HS-27A (cell line): Measurements from ENCODE around the gene EEF2.

Experiments used
- DNase-seq: peaks from one replicate; pipeline ENCODE4 v3.0.0-alpha.2; 2012; ENCODE audit warnings: low read depth, missing footprints

Gene EEF2

DNA sequence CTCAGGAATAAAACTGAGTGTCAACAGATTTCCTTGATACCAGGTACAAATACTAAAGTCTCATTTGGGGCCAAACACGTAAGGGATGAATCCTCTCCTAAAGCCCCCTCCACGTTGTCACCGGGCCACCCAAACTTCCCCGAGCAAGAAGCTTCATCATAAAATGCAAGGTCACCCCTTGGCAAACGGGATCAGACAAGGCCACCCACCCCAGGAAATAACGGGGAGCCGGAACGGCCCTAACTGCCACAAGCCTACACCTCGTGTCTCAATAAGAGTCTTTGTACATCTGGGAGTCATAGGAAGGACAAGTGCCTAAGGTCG lies 717 bp downstream of the EEF2 start:
- DNase-seq: no peak

DNA sequence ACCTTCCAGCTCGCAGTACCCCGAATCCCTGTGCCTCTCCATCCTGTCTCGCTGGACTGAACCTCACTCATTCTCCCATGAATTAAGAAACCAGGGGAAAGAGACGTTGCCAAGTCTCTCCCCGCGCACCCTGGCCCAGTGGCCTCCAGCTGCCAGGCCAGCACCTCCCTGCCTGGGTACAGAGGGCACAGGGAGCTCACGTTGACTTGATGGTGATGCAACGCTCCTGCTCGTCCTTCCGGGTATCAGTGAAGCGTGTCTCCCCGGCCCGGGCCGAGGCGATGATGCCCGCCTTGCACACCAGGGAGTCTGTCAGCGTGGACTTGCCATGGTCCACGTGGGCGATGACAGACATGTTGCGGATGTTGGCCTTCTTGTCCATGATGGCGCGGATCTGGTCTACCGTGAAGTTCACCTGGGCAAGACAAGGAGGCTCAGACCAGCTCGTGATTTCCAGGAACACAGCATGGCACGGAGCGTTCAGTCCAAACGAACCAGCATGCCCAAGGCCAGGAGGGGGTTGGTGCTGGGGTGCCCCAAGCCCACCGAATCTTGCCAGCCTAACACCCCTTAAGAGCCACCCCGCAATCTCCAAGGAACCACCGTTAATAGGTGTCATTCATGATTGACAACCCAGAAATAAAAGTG lies 1.2 kb downstream of the EEF2 start:
- no peak for DNase-seq

DNA sequence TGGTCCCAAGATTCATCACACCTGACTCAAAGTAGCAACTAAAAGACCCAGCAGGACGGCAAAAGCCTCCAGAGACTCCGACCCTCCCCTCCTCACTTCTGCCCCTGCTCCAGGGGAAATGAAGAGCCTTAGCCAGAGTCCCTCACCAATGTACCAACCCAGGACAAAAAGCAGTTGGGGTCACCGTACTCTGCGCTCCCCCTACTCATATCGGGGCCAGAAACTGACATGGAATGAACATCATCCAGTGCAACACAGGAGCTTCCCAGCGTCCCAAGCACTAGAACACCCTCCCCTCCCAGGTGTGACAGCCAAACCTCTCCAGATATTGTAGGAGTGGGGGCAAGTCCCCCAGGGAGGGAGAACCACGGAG lies 1.7 kb downstream of the EEF2 start:
- no peak for DNase-seq

DNA sequence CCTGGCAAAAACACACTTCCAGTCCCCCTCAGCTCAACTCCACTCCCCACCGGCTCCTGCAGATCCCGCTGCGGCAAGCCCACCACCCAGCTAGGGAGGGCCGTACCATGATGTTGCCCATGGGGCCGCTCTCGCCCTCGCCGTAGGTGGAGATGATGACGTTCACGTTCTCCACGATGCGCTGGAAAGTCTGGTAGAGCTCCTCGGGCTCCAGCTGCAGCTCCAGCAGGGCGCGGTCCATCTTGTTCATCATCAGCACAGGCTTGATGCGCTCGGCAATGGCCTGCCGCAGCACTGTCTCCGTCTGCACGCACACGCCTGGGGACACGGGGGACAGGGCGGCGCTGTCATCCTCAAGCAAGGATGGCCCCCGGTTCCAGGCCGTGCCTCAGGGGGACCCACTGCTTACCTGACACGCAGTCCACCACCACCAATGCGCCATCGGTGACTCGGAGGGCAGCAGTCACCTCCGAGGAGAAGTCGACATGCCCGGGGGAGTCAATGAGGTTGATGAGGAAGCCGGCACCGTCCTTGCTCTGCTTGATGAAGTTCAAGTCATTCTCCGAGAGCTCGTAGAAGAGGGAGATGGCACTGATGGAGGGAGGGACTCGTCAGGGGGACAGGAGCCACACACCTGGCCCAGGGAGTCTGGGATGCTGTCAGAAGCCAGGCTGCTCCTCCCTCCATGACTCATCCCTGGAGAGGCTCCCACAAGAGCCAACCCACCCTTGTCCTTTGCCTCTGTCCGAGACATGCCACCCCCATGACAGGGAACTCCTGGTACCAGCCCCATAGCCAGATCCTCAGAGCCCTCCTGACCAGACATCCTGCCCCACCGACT lies 2.3 kb downstream of the EEF2 start:
- DNase-seq: no peak

DNA sequence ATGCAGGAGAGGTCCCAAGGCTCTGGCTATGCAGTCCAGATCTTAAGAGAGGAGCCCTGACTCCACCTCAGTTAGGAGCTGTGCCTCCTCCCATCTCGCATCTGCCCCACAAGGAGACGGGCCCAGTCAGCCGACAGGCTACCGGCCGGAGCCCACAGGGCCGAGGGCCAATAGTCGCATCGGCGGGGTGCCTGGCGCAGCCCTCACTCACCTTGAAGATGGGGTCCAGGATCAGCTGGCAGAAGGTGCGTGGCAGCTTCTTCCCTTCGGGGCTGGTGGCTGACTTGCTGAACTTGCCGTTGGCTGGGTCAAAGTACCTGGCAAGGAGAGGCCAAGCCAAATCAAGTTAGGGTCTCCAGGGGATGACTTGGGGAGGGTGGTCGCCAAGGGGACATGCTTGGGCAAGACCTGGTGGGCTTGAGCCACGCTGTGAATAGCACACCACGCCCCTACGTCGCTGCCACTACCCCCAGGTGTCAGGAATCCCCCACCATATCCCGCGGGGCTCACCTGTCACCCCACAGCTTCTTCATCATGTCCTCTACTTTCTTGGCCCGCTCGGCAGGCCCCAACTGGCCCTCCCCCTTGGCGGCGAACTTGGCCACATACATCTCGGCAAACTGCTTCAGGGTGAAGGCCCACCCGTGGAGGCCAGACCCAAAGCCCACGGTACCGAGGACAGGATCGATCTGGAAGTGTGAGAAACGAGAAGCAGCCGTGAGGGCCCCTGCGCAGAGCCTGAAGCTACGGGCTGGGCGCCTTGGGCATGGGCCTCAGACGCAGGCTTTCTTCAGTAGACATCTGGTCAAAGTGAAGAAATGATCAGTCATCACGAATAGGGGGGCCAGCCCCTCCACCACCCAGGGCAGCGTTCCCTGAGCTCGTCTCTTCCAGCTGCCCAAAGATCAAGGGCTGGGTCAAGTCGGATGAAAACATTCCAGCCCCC lies 3.3 kb downstream of the EEF2 start:
- DNase-seq: no peak

DNA sequence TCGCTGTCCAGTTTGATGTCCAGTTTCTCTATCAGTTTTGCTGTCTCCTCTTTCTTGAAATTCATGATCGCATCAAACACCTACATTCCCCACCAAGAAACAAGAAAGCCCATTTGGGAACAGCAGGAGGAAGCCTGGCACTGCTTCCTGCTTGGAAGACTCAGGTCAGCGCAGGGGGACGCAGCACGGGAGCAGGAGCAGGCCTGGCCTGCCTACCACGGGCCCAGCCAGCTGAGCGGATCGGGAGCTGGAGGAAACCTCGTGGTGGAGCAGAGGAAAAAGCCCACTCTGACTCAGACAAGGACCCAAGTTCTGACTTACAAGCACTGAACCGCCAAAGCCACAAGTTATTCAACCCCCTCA lies 3.9 kb downstream of the EEF2 start:
- DNase-seq: no peak

DNA sequence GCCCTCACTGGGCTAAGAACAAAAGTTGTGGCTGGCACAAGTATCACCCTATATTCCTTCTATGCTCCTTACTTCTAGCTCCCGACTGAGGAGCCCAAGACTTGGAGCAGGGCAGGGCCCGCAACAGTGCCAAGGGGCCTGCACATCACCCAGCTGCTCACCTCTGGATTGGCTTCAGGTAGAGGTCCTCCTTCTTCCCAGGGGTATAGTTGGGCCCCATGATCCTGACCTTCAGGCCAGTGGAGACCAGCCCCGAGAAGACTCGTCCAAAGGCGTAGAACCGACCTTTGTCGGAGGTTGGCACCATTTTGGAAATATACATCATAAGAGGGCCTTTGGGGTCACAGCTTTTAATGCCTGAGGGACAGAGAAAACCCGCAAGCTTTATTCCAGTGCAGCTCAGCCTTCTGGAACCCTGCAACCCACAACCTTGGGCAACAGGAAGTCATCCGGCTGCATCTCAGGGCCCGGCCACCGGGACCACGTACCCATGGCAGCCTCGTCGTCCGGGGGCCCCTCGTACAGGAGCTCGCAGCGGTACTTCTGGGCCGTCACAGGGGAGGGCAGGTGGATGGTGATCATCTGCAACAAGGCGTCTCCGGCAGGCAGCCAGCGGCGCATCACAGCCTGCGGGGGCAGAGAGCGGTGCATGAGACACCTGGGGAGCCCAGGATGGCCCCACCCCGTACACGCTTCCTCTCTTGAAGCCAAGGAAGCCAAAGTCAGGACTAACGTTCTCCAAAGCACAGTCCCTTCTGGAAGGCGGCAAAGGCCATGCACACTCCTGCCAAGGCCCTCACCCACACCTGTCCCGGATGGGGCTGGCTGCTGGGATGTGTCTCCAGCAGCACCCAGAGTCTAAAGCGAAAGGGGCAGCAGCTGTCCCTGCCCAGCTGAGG lies 4.7 kb downstream of the EEF2 start:
- no peak for DNase-seq

DNA sequence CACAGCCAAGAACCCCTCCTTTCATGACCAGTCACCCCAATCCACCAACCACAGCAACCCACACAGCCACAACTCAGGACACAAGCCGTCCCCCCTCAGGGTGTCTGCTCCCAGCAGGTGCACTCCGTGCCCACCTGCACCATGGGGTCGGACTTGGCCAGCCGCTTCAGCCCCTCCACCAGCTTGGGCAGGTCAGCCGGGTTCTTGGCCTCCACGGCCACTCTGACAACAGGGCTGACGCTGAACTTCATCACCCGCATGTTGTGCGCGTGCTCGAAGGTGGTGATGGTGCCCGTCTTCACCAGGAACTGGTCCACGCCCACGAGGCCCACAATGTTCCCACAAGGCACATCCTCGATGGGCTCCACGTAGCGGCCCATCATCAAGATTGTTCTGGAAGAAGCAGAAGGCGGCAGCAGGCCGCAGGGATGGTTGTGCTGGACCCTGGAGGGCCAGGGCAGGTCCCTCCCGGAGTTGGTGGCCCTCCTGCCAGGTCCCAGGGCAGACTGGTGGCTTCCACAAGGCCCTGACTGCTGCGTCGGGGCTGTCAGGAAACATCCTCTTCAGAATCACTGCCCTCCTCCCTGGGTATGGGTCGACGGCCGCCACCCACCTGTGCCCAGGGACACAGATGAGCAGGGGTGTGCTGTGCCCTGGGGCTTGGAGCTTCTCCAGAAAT lies 5.5 kb downstream of the EEF2 start:
- no peak for DNase-seq

DNA sequence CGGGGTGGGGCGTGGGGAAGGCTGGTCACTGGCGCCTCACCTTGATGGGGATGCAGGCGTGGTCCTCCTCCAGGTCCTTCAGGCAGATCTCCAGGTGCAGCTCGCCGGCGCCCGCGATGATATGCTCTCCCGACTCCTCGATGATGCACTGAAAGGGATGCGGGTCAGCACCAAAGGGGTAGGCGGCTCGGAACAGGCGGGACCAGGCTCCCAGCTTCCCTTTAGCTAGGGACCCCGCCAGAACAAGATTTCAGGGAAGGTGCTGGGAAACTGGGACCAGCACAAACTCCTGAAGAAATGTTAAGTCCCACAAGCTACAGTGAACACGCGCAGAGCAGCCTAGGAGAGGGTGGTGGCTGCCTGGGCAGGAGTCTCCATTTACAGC lies 6.0 kb downstream of the EEF2 start:
- no peak for DNase-seq

DNA sequence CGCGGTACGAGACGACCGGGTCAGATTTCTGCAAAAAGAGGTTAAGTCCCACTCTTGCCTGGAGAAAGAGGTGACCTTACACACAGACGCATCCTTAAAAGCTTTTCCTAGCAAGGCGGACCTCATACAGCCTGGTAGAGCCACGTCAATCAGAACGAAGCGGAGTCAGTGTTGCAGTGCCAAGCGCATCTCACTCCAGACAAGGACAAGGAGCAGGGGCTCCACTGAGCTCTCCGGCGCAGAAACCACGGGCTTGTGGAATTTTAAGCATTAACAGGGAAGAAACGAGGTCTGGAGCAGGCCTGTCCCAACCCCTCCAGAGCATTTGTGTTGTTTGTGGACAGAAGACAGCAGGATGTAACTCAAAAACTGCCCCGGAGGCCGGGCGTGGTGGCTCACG lies 7.1 kb downstream of the EEF2 start:
- no peak for DNase-seq

DNA sequence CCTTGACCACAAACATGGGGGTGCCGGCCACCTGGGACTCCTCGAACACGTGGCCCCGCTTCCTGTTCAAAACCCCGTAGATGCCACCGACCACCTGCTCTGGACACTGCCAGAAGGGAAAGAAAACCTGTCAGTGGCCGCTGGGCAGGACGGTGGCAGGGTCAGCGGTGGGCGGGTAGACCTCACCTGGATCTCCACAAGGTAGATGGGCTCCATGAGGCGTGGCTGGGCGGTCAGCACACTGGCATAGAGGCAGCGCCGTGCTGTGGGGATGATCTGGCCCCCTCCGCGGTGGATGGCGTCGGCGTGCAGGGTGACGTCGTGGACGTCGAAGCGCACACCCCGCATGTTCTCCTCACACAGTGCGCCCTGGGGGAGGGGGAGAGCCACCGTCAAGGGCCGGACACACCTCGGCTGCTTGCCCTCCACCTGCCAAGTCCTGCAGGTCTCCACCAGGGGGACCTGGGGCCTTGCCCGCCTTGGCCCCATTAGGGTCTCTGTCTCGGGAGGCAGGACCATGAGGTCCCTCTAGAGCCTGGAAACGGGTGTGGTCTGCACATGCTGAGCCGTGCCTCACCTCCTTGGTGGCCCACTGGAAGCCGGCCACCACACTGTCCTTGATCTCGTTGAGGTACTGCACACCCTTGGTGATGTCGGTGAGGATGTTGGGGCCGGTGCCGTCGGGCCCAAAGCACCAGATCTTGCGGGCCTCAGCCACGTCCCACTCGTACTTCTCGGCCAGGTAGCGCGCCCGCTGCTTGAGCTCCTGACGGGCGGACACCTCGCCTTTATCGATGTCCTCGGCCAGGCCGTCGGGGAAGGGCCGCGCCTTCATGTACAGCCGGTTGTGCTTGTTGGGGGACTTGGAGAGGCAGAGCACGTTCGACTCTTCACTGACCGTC lies 7.8 kb downstream of the EEF2 start:
- no peak for DNase-seq

DNA sequence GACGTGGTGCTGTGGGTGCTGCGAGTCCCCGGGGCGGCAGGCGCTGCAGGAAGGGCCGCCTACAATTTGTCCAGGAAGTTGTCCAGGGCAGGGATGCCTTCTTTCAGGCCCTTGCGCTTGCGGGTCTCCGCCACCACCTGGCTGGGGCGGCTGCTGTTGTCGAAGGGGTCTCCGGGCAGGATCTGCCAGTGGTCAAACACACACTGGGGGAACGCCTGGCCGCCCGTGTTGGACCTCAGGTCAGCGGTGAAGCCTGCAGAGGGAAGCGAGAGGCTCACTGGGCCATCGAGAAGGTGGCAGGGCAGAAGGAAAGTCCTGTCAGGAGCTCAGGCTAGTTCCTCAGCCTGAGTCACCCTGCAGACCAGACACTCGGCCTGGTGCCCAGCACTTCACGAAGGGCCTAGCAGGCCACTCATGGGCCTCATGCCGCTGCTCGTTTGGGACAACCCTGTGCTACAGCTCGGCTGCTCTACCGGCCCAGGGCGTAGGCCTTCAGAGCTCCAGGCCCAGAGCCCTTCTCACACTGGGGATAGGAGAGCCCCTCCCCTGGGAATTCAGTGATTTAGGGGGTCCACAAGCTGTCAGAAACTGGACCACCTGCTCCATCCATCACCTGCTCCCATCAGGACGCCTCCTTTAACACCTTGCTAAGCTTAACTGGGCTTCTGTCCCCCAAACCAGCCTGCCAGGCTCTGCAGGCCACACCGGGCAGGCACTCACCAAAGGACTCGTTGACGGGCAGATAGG lies 8.6 kb downstream of the EEF2 start:
- DNase-seq: no peak

DNA sequence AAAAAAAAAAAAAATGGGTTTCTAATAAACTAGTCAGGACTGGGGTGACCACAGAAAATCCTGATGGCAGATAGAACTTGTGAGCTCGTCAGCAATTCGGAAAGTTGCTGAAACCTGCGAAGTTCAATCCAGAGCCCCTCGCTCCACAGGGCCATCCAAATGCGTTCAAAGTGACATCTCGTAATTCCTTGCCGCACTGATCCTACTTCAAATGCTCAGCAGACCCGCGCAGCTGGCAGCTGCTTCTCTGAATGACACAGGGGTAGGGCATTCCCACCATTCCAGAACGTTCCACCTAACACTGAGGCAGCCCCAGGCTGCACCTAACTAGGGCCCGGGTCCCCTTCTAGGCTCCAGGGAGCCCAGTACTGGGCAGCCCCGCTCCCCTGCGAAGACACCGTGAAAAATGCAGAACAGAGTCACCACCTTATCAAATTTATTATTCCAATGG lies 9.6 kb downstream of the EEF2 start:
- no peak for DNase-seq

DNA sequence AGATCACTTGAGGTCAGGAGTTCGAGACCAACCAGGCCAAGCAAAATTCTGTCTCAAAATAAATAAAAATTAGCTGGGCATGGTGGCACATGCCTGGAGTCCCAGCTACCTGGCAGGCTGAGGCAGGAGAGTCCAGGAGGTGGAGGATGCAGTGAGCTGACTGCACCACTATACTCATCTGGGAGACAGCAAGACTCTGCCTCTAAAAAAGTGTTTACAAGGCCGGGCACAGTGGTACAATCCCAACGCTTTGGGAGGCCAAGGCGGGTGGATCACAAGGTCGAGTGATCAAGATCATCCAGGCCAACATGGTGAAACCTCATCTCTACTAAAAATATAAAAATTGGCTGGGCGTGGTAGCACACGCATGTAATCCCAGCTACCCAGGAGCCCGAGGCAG lies 10.1 kb downstream of the EEF2 start:
- no peak for DNase-seq

DNA sequence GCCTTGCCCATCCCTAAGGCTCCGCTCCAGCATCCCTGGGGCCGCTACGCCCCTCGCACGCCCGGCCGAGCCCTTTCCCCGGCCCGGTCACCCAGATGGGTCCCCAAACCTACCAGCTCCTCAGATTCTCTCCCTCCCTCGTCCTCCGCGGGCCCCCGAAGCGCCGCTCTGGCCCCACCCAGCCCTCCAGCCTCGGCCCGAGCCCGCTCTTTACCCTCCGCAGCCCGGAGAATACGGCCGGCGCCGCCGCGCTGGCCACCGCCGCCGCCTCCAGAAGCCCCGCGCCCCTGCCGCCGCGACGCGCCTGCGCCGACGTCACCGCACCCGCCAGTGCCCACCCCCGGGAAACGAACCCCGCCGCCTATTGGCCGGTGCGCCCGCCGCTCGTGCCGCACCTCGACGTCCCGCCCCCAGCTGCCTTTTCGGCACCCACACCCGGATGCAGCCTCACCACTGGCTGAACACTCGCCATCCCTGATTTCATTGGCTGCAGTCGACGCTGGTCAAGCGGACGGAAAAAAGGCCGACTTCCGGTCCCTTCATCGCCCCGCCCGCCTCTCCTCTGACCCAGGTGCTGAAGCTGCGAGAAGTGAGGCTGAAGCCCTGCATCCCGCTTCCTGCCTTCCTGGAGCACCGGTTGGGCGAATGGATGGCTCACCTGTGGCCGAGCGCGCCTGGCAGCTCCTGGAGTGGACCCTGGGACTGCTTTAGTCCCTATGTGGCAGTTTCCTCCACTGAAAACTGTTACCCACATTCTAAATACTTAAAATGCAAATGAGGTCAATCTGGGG lies 14.3 kb downstream of the EEF2 start, which contains the start of gene DAPK3:
TSS of gene DAPK3 (minus strand) at position 292 of the 791 bp plus-strand sequence. CDS start 1,364 bp downstream, outside the sequence.
- DNase-seq: peak; percentile 84

DNA sequence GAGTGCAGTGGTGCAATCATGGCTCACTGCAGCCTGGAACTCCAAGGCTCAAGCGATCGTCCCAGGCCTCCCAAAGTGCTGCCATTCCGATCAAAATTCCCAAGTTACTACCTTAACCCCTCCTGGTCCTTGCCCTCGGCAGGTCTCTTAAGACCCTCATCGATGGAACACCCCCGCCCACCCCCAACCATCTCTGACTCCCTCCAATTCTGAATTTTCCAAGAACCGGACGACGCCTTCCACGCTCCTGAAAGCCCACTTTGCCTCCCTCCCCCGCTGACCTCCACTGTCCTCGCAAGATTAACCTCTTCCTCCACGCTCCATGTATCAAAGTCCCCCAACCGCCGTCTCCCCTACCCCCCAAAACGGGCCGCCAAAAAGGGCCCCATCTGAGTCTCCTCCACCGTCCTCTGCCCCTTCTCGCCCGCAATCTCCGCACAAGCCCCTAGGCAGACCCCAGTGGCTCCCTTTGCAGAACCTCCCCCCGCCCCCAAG lies 14.9 kb downstream of the EEF2 start:
- no peak for DNase-seq

DNA sequence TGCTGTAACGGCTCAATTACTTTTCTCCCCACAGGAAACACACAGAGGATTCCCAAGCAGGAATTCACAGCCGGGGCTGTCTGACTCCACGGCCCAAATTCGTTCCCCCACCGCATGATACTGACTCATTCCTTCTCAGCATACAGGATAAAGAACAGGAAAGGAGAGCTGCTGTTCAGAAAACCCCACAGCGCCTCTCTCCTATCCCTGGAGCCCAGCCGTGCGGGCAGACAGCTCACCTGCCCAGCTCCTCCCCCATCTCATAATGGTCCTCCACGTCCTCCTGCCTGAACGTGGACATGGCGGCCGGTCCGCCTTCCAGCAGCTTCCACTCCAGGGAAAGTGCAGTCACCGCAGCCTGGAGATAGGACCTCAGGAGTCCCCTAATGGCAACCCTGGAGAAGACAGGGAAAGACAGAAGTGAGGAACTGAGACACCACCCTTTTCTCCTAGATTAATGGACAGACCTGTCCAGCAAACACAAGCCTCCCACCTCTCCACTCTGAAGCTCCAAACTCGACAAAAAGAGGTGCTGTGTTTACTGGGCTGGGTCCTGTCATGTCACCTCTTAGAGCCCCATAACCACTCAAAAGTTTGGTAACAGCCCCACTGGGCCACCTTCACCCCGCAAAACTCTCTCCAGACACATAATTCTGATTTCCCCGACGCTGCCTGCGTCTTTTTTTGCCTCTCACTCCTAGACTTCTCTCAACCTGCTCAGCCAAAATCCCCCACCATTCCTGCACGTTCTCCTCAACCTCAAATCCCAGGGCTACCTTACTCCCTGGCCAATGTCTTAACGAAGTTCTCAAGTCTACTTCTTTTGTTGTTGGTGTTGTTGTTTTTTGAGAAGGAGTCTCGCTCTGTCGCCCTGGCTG lies 15.6 kb downstream of the EEF2 start:
- peak; percentile 73 for DNase-seq
